B cell (primary cell): ENCODE measurements around the gene GSG1L. TPM values are rescaled to one million over a fixed set of nuclear protein-coding genes. Genes with fewer than 3 reads are reported as not detected.

Experiments used
- ATAC-seq: fragments of 200-7000 bp; cut with Tn5 transposase; one replicate; pipeline ENCODE4 v1.10.0; 2021; ENCODE audit warnings: low read depth, mild to moderate bottlenecking, moderate number of reproducible peaks, moderate library complexity
- CTCF ChIA-PET: fragments of 350-600 bp; sonication (Branson Sonifier 250); formaldehyde crosslinking; loops from one replicate; lab custom pipeline; 2021; ENCODE audit warnings: antibody characterized with exemption, inconsistent platforms; lab: Charles Lee
- POLR2A ChIA-PET: fragments of 350-600 bp; sonication (Branson Sonifier 250); formaldehyde crosslinking; loops from one replicate; lab custom pipeline; 2021; ENCODE audit warnings: antibody characterized with exemption; lab: Charles Lee
- DNase-seq: peaks from one replicate; pipeline ENCODE4 v3.0.0; 2013
- H2AFZ ChIP-seq: 2 replicates; pipeline ENCODE4 v1.6.1; 2012; ENCODE audit warnings: mild to moderate bottlenecking, low read depth, low read length; ENCODE audit not compliant: insufficient read depth, poor library complexity, severe bottlenecking
- H3K27ac ChIP-seq, 2 donors: 1 replicate in 1 of 2; 2 replicates in 1 of 2; pipeline ENCODE4 v1.5.1; 2012 to 2013; ENCODE audit warnings: low read length in 2 of 2, mild to moderate bottlenecking in 2 of 2, moderate library complexity in 1 of 2
- H3K27me3 ChIP-seq, 4 experiments: fragments of 200-600 bp in 1 of 4; sonication (generic) in 1 of 4; replicated peaks in 1 of 4; 1 replicate in 2 of 4; 2 replicates in 2 of 4; pipeline versions ENCODE4 v1.6.1 to v1.7.0; 2013 to 2016; ENCODE audit warnings: low read length in 3 of 4, mild to moderate bottlenecking in 2 of 4, mixed read lengths in 1 of 4, moderate library complexity in 1 of 4; ENCODE audit not compliant: insufficient read depth in 4 of 4, control insufficient read depth in 3 of 4; ENCODE audit errors: control extremely low read depth in 1 of 4
- H3K36me3 ChIP-seq, 2 experiments: replicated peaks in 1 of 2; 1 replicate in 1 of 2; 2 replicates in 1 of 2; pipeline versions ENCODE4 v1.6.1 to v1.7.1; 2013; ENCODE audit warnings: low read length in 1 of 2; ENCODE audit not compliant: insufficient read depth in 2 of 2, control insufficient read depth in 1 of 2; ENCODE audit errors: control extremely low read depth in 1 of 2, extremely low read depth in 1 of 2
- H3K4me1 ChIP-seq, 2 donors: fragments of 200-600 bp in 1 of 2; sonication (generic) in 1 of 2; 1 replicate in 1 of 2; 2 replicates in 1 of 2; pipeline versions ENCODE4 v1.5.1 to v1.6.1; 2013 to 2017; ENCODE audit warnings: low read length in 2 of 2; ENCODE audit not compliant: control insufficient read depth in 2 of 2, insufficient read depth in 2 of 2
- H3K4me2 ChIP-seq: replicated peaks from 2 replicates; pipeline ENCODE3; 2012; ENCODE audit warnings: mild to moderate bottlenecking, low read depth, low read length; ENCODE audit not compliant: poor library complexity, severe bottlenecking
- H3K4me3 ChIP-seq, 5 experiments: fragments of 200-600 bp in 1 of 5; sonication (generic) in 1 of 5; 1 replicate in 3 of 5; 2 replicates in 2 of 5; pipeline versions ENCODE4 v1.5.1 to v1.7.0; 2011 to 2016; ENCODE audit warnings: low read length in 4 of 5, mild to moderate bottlenecking in 4 of 5, low read depth in 2 of 5, control low read depth in 1 of 5, moderate library complexity in 1 of 5; ENCODE audit not compliant: insufficient read depth in 1 of 5; ENCODE audit errors: control extremely low read depth in 1 of 5, extremely low read depth in 1 of 5
- H3K79me2 ChIP-seq: fragments of 200-600 bp; sonication (generic); one replicate; pipeline ENCODE4 v1.6.0; 2016; ENCODE audit warnings: low read length; ENCODE audit not compliant: control insufficient read depth, insufficient read depth
- H3K9ac ChIP-seq: fragments of 200-600 bp; sonication (generic); 2 replicates; pipeline ENCODE4 v1.6.1; 2017; ENCODE audit warnings: mild to moderate bottlenecking, low read length, moderate library complexity
- H3K9me3 ChIP-seq, 3 donors: one replicate each; pipeline versions ENCODE4 v1.6.1 to v1.7.1; 2013; ENCODE audit warnings: low read length in 2 of 3; ENCODE audit not compliant: control insufficient read depth in 2 of 3, insufficient read depth in 1 of 3; ENCODE audit errors: control extremely low read depth in 1 of 3
- H4K20me1 ChIP-seq: 2 replicates; pipeline ENCODE4 v1.6.0; 2012; ENCODE audit warnings: mild to moderate bottlenecking, low read length; ENCODE audit not compliant: insufficient read depth, control insufficient read depth, poor library complexity, severe bottlenecking
- H3K27ac Mint-ChIP-seq: one replicate; pipeline ENCODE4 v1.8.0; 2021; ENCODE audit warnings: mixed read lengths
- H3K27me3 Mint-ChIP-seq: one replicate; pipeline ENCODE4 v1.8.0; 2021; ENCODE audit warnings: mixed read lengths
- H3K4me1 Mint-ChIP-seq: one replicate; pipeline ENCODE4 v1.8.0; 2021; ENCODE audit warnings: mixed read lengths
- H3K4me3 Mint-ChIP-seq: one replicate; pipeline ENCODE4 v1.8.0; 2021; ENCODE audit warnings: mixed read lengths
- H3K9me3 Mint-ChIP-seq: one replicate; pipeline ENCODE4 v1.8.0; 2022; ENCODE audit warnings: mixed read lengths; ENCODE audit not compliant: insufficient read depth
- CTCF ChIP-seq: fragments of 200-600 bp; IDR thresholded peaks from one replicate; pipeline ENCODE4 v1.8.0; 2022; ENCODE audit warnings: antibody characterized with exemption, mild to moderate bottlenecking
- EZH2 ChIP-seq: IDR thresholded peaks from 2 replicates; pipeline ENCODE4 v1.6.1; 2012; ENCODE audit warnings: borderline replicate concordance, low read depth, mild to moderate bottlenecking, moderate library complexity, low read length; ENCODE audit not compliant: insufficient read depth, poor library complexity, severe bottlenecking
- WGBS: methylation state at CpG from one replicate; pipeline ENCODE4 v1.1.5; 2013; ENCODE audit warnings: missing lambda C conversion rate; ENCODE audit not compliant: insufficient coverage; 5-methylcytosine and 5-hydroxymethylcytosine counted together
- intact Hi-C: fragments of 100-400 bp; cut with micrococcal nuclease; formaldehyde crosslinking; loops from one replicate; pipeline ENCODE4 v1.10.0; 2022
- polyA plus RNA-seq: library from polyadenylated mRNA; depleted of rRNA; stranded (reverse); fragments of >200 nt; gene quantifications from 2 replicates; pipeline ENCODE4 v1.2.3, GENCODE V29; 2012
- total RNA-seq, 2 donors: library from RNA; stranded (reverse); fragments of 120-200 nt in 1 of 2; gene quantifications; 1 replicate in 1 of 2; 2 replicates in 1 of 2; pipeline versions ENCODE4 v1.2.3 to v1.2.4, GENCODE V29; 2013 to 2022

Gene GSG1L
- total and polyA plus RNA-seq, 2 donors (not counting 1 experiment from before 2014, with no cell fraction given): 0.01 TPM; not detected in 1

GRCh38 chr16:28064706-28065249 lies 1.3 kb upstream of the GSG1L start:
- H3K4me3 Mint-ChIP-seq: peak overlapping the region; percentile 23
- Histone ChIP-seq H2AFZ (no peak overlapping the region), H3K9me3 (peaks cover 0 to 4% (median 0%) of the 10 kb centered on the region in 3 donors), H3K27me3 (peaks cover 0 to 20% (median 6%) of the 10 kb centered on the region in 4 experiments), H3K9ac (no peak overlapping the region), H3K4me1 (no peaks in the 10 kb centered on the region), H3K4me3 (no peak overlapping the region), H3K79me2 (no peaks in the 10 kb centered on the region), H4K20me1 (no peaks in the 10 kb centered on the region), H3K36me3 (no peaks in the 10 kb centered on the region), H3K4me2 (no peak overlapping the region), H3K27ac (no peak overlapping the region)
- DNase-seq (no peak), ATAC-seq (no peak)
- ChIA-PET POLR2A (no interaction called here), CTCF (no interaction called here)
- peaks cover 41% of the 10 kb centered on the region for H3K27me3 Mint-ChIP-seq
- WGBS: 86% methylated on average over 12 of the region's 15 CpGs
- H3K4me1 Mint-ChIP-seq: no peaks in the 10 kb centered on the region
- TF ChIP-seq CTCF (no peak), EZH2 (no peak)
- H3K27ac Mint-ChIP-seq: no peak overlapping the region
- H3K9me3 Mint-ChIP-seq: no peaks in the 10 kb centered on the region
- intact Hi-C loops: no loop called here

GRCh38 chr16:28064150-28064549 lies 636 bp upstream of the GSG1L start:
- no peak overlapping the region for H3K27ac Mint-ChIP-seq
- H3K27me3 Mint-ChIP-seq: peaks cover 45% of the 10 kb centered on the region
- Histone ChIP-seq H3K4me1 (no peaks in the 10 kb centered on the region), H3K79me2 (no peaks in the 10 kb centered on the region), H3K9me3 (peaks cover 0 to 4% (median 0%) of the 10 kb centered on the region in 3 donors), H3K9ac (no peak overlapping the region), H3K27ac (no peak overlapping the region), H3K4me2 (no peak overlapping the region), H2AFZ (no peak overlapping the region), H4K20me1 (no peaks in the 10 kb centered on the region), H3K4me3 (no peak overlapping the region), H3K27me3 (peaks cover 0 to 20% (median 6%) of the 10 kb centered on the region in 4 experiments), H3K36me3 (no peaks in the 10 kb centered on the region)
- WGBS: 37% methylated on average over 2 of the region's 3 CpGs
- intact Hi-C loops: no loop called here
- ChIA-PET POLR2A (no interaction called here), CTCF (no interaction called here)
- no peaks in the 10 kb centered on the region for H3K9me3 Mint-ChIP-seq
- no peaks in the 10 kb centered on the region for H3K4me1 Mint-ChIP-seq
- DNase-seq (no peak), ATAC-seq (no peak)
- H3K4me3 Mint-ChIP-seq: no peak overlapping the region
- no peak for TF ChIP-seq EZH2
- TF ChIP-seq CTCF: no peak
